ENCODE measurements around the gene ATP6V0C. TPM values are rescaled to one million over a fixed set of nuclear protein-coding genes. Genes with fewer than 3 reads are reported as not detected.

The ATP6V0C gene
- total RNA-seq, 5 donors from 2014 or later (not counting 1 experiment from before 2014, with no cell fraction given): 122 to 161 (median 128) TPM

GRCh38 chr16:2499454-2499853 lies 14.3 kb upstream of the ATP6V0C start:
- Mint-ChIP-seq H3K9me3 (no peaks in the 10 kb centered on the region), H3K4me1 (no peaks in the 10 kb centered on the region), H3K27me3 (no peaks in the 10 kb centered on the region), H3K36me3 (peaks cover 9% of the 10 kb centered on the region), H3K4me3 (no peak overlapping the region), H3K27ac (no peak overlapping the region)
- no peaks in the 10 kb centered on the region for H3K27me3 ChIP-seq (replicated peaks in 1 of 2; ENCODE audit: control insufficient read depth in 2 of 2, extremely low read depth in 1 of 2, insufficient read depth in 2 of 2, low read length in 1 of 2)
- H3K4me1 ChIP-seq (ENCODE audit: control insufficient read depth in 1 of 2, extremely low read depth in 1 of 2, insufficient read depth in 2 of 2, low read length in 2 of 2): peaks cover 0 to 9% of the 10 kb centered on the region in 2 experiments
- ATAC-seq (replicated peaks in 1 of 4) (no peak), DNase-seq (no peak)
- no peaks in the 10 kb centered on the region for H3K9me3 ChIP-seq
- no peak overlapping the region for H3K27ac ChIP-seq (ENCODE audit: low read length)
- H3K4me3 ChIP-seq (ENCODE audit: control insufficient read depth in 1 of 2, extremely low read depth in 1 of 2, low read length in 1 of 2): no peak overlapping the region
- no CpG with 5 or more reads among the region's 6 CpGs for WGBS (ENCODE audit: insufficient coverage)
- ChIA-PET CTCF (no interaction called here), POLR2A (no interaction called here)
- peaks cover 9 to 11% of the 10 kb centered on the region in 2 donors for H3K36me3 ChIP-seq (ENCODE audit: control insufficient read depth in 2 of 2, extremely low read depth in 1 of 2, insufficient read depth in 1 of 2, low read length in 1 of 2)

- H3K36me3 Mint-ChIP-seq: peaks cover 9% of the 10 kb centered on the region
- no peak for DNase-seq
- H3K4me1 Mint-ChIP-seq: no peaks in the 10 kb centered on the region
- ATAC-seq (replicated peaks in 1 of 4): no peak
- H3K36me3 ChIP-seq (ENCODE audit: control insufficient read depth in 2 of 2, extremely low read depth in 1 of 2, insufficient read depth in 1 of 2, low read length in 1 of 2): peaks cover 9 to 11% of the 10 kb centered on the region in 2 donors
- no peak overlapping the region for H3K4me3 Mint-ChIP-seq
- POLR2A ChIA-PET: no interaction called here
- no peaks in the 10 kb centered on the region for H3K9me3 ChIP-seq
- no peak overlapping the region for H3K27ac Mint-ChIP-seq
- H3K27ac ChIP-seq (ENCODE audit: low read length): no peak overlapping the region
- no peaks in the 10 kb centered on the region for H3K27me3 Mint-ChIP-seq
- WGBS (ENCODE audit: insufficient coverage): 88% methylated on average over 24 of the region's 29 CpGs
- H3K4me3 ChIP-seq (ENCODE audit: control insufficient read depth in 1 of 2, extremely low read depth in 1 of 2, low read length in 1 of 2): no peak overlapping the region
- H3K4me1 ChIP-seq (ENCODE audit: control insufficient read depth in 1 of 2, extremely low read depth in 1 of 2, insufficient read depth in 2 of 2, low read length in 2 of 2): peaks cover 0 to 9% of the 10 kb centered on the region in 2 experiments
- CTCF ChIA-PET: no interaction called here
- H3K27me3 ChIP-seq (replicated peaks in 1 of 2; ENCODE audit: control insufficient read depth in 2 of 2, extremely low read depth in 1 of 2, insufficient read depth in 2 of 2, low read length in 1 of 2): no peaks in the 10 kb centered on the region
- H3K9me3 Mint-ChIP-seq: no peaks in the 10 kb centered on the region
Observed at GRCh38 chr16:2499890-2500429, 13.8 kb upstream of the ATP6V0C start.

GRCh38 chr16:2500430-2500917 lies 13.3 kb upstream of the ATP6V0C start:
- ATAC-seq (replicated peaks in 1 of 4) (no peak), DNase-seq (no peak)
- Histone ChIP-seq H3K9me3 (no peaks in the 10 kb centered on the region), H3K36me3 (ENCODE audit: control insufficient read depth in 2 of 2, extremely low read depth in 1 of 2, insufficient read depth in 1 of 2, low read length in 1 of 2) (peaks cover 9 to 11% of the 10 kb centered on the region in 2 donors), H3K27ac (ENCODE audit: low read length) (no peak overlapping the region), H3K4me1 (ENCODE audit: control insufficient read depth in 1 of 2, extremely low read depth in 1 of 2, insufficient read depth in 2 of 2, low read length in 2 of 2) (peaks cover 0 to 9% of the 10 kb centered on the region in 2 experiments), H3K4me3 (ENCODE audit: control insufficient read depth in 1 of 2, extremely low read depth in 1 of 2, low read length in 1 of 2) (no peak overlapping the region), H3K27me3 (replicated peaks in 1 of 2; ENCODE audit: control insufficient read depth in 2 of 2, extremely low read depth in 1 of 2, insufficient read depth in 2 of 2, low read length in 1 of 2) (no peaks in the 10 kb centered on the region)
- Mint-ChIP-seq H3K27ac (no peak overlapping the region), H3K36me3 (peaks cover 9% of the 10 kb centered on the region), H3K4me1 (no peaks in the 10 kb centered on the region), H3K4me3 (no peak overlapping the region), H3K27me3 (no peaks in the 10 kb centered on the region), H3K9me3 (no peaks in the 10 kb centered on the region)
- 92% methylated on average over 16 of the region's 20 CpGs for WGBS (ENCODE audit: insufficient coverage)
- ChIA-PET POLR2A (interaction anchor here in 1 of 2 donors (0.8 kb wide), 1 partner anchor 306 kb away, joined by 3 read pairs; no protein-coding TSS in a partner anchor), CTCF (no interaction called here)

GRCh38 chr16:2500918-2501750 lies 12.6 kb upstream of the ATP6V0C start:
- Histone ChIP-seq H3K4me1 (ENCODE audit: control insufficient read depth in 1 of 2, extremely low read depth in 1 of 2, insufficient read depth in 2 of 2, low read length in 2 of 2) (peaks cover 0 to 9% of the 10 kb centered on the region in 2 experiments), H3K36me3 (ENCODE audit: control insufficient read depth in 2 of 2, extremely low read depth in 1 of 2, insufficient read depth in 1 of 2, low read length in 1 of 2) (peaks cover 7 to 10% of the 10 kb centered on the region in 2 donors), H3K4me3 (ENCODE audit: control insufficient read depth in 1 of 2, extremely low read depth in 1 of 2, low read length in 1 of 2) (no peak overlapping the region), H3K27ac (ENCODE audit: low read length) (no peak overlapping the region), H3K9me3 (no peaks in the 10 kb centered on the region), H3K27me3 (replicated peaks in 1 of 2; ENCODE audit: control insufficient read depth in 2 of 2, extremely low read depth in 1 of 2, insufficient read depth in 2 of 2, low read length in 1 of 2) (no peaks in the 10 kb centered on the region)
- Mint-ChIP-seq H3K9me3 (no peaks in the 10 kb centered on the region), H3K27me3 (no peaks in the 10 kb centered on the region), H3K27ac (no peak overlapping the region), H3K36me3 (peaks cover 9% of the 10 kb centered on the region), H3K4me1 (no peaks in the 10 kb centered on the region), H3K4me3 (no peak overlapping the region)
- POLR2A ChIA-PET: interaction anchor here in 1 of 2 donors (0.8 kb wide), 1 partner anchor 306 kb away, joined by 3 read pairs; no protein-coding TSS in a partner anchor
- WGBS (ENCODE audit: insufficient coverage): 49% methylated on average over 19 of the region's 23 CpGs
- ATAC-seq (replicated peaks in 1 of 4): peak; percentile 90 to 98 (median 94)
- CTCF ChIA-PET: interaction anchor here (0.7 to 1.1 kb wide), 2 partner anchors 98 to 306 kb away, joined by 4 to 5 read pairs; no protein-coding TSS in a partner anchor
- peak; percentile 45 to 89 (median 72) for DNase-seq

GRCh38 chr16:2501946-2502895 lies 11.5 kb upstream of the ATP6V0C start:
- Mint-ChIP-seq H3K9me3 (no peaks in the 10 kb centered on the region), H3K4me1 (peaks cover 0 to 2% (median 0%) of the 10 kb centered on the region in 3 donors), H3K36me3 (peaks cover 6% of the 10 kb centered on the region), H3K27me3 (no peaks in the 10 kb centered on the region), H3K4me3 (no peak overlapping the region), H3K27ac (no peak overlapping the region)
- Histone ChIP-seq H3K27ac (ENCODE audit: low read length) (no peak overlapping the region), H3K4me3 (ENCODE audit: control insufficient read depth in 1 of 2, extremely low read depth in 1 of 2, low read length in 1 of 2) (no peak overlapping the region), H3K27me3 (replicated peaks in 1 of 2; ENCODE audit: control insufficient read depth in 2 of 2, extremely low read depth in 1 of 2, insufficient read depth in 2 of 2, low read length in 1 of 2) (no peaks in the 10 kb centered on the region), H3K4me1 (ENCODE audit: control insufficient read depth in 1 of 2, extremely low read depth in 1 of 2, insufficient read depth in 2 of 2, low read length in 2 of 2) (peaks cover 0 to 9% of the 10 kb centered on the region in 2 experiments), H3K9me3 (no peaks in the 10 kb centered on the region), H3K36me3 (ENCODE audit: control insufficient read depth in 2 of 2, extremely low read depth in 1 of 2, insufficient read depth in 1 of 2, low read length in 1 of 2) (peaks cover 2 to 7% of the 10 kb centered on the region in 2 donors)
- POLR2A ChIA-PET: no interaction called here
- DNase-seq (no peak), ATAC-seq (replicated peaks in 1 of 4) (no peak)
- CTCF ChIA-PET: interaction anchor here (0.5 to 1.1 kb wide), 3 partner anchors 99 to 309 kb away, joined by 3 to 5 read pairs (median 4); no protein-coding TSS in a partner anchor
- 89% methylated on average over 16 of the region's 18 CpGs for WGBS (ENCODE audit: insufficient coverage)

GRCh38 chr16:2505695-2506094 lies 8.1 kb upstream of the ATP6V0C start:
- H3K36me3 ChIP-seq (ENCODE audit: control insufficient read depth in 2 of 2, extremely low read depth in 1 of 2, insufficient read depth in 1 of 2, low read length in 1 of 2): no peaks in the 10 kb centered on the region
- 95% methylated on average over 10 of the region's 14 CpGs for WGBS (ENCODE audit: insufficient coverage)
- POLR2A ChIA-PET: no interaction called here
- H3K4me1 ChIP-seq (ENCODE audit: control insufficient read depth in 1 of 2, extremely low read depth in 1 of 2, insufficient read depth in 2 of 2, low read length in 2 of 2): peaks cover 0 to 9% of the 10 kb centered on the region in 2 experiments
- Mint-ChIP-seq H3K27ac (no peak overlapping the region), H3K4me3 (no peak overlapping the region), H3K4me1 (peaks cover 0 to 10% (median 2%) of the 10 kb centered on the region in 3 donors), H3K36me3 (no peaks in the 10 kb centered on the region), H3K9me3 (no peaks in the 10 kb centered on the region), H3K27me3 (no peaks in the 10 kb centered on the region)
- no peak overlapping the region for H3K27ac ChIP-seq (ENCODE audit: low read length)
- H3K9me3 ChIP-seq: no peaks in the 10 kb centered on the region
- no peak for ATAC-seq (replicated peaks in 1 of 4)
- CTCF ChIA-PET: no interaction called here
- no peak overlapping the region for H3K4me3 ChIP-seq (ENCODE audit: control insufficient read depth in 1 of 2, extremely low read depth in 1 of 2, low read length in 1 of 2)
- H3K27me3 ChIP-seq (replicated peaks in 1 of 2; ENCODE audit: control insufficient read depth in 2 of 2, extremely low read depth in 1 of 2, insufficient read depth in 2 of 2, low read length in 1 of 2): no peaks in the 10 kb centered on the region
- DNase-seq: no peak

All from T-cell (primary cell).